ENCODE results near the gene COPG1. TPM values are rescaled to one million over a fixed set of nuclear protein-coding genes. Genes with fewer than 3 reads are reported as not detected.
A peak's percentile ranks its signal among the peaks of the same experiment; 100 is the strongest.

COPG1 gene
- total RNA-seq, 1 experiment from 2014 or later, result 132 TPM

DNA sequence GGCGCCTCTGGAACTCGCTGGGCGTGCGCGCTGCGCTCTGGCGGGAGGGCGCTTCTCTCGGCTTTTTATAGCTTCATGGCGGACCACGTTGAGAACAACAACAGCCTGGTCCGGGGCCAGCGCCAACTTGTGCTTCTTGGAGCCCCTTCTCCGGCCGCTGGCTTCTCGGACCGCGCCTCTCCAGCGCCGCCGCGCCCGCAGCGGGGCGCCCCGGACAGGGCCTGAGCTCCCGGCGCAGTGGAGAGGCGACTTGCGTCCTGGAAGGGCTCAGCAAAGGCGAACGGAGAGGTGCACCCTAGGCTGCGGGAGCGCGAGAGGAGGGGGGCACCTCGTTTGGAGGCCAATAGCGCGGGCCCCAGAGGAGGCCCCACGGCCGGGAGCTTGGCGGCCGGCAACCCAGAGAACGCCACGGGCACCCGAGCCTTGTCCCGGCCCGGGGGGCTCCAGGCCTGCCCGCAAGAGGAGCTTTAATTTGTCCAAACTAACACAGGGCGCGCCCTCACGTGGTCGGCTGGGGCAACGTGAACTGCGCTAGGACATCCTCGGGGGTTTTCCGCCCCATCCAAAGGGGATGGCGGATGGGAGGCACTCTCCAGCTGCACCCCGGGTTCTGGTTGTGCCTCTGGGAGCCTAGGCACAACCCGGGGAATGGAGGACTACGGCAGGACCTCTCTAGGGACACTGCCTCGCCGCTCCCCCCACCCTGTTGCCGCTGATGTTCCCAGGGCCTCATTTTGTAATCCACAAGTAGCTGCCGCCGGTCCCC lies 67.0 kb downstream of the COPG1 start (continued):
- TF ChIP-seq, protein P1, sequence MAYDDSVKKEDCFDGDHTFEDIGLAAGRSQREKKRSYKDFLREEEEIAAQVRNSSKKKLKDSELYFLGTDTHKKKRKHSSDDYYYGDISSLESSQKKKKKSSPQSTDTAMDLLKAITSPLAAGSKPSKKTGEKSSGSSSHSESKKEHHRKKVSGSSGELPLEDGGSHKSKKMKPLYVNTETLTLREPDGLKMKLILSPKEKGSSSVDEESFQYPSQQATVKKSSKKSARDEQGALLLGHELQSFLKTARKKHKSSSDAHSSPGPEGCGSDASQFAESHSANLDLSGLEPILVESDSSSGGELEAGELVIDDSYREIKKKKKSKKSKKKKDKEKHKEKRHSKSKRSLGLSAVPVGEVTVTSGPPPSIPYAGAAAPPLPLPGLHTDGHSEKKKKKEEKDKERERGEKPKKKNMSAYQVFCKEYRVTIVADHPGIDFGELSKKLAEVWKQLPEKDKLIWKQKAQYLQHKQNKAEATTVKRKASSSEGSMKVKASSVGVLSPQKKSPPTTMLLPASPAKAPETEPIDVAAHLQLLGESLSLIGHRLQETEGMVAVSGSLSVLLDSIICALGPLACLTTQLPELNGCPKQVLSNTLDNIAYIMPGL (CRISPR knock-in tag; IDR thresholded peaks at IDR 0.05), result peak; percentile 93; the same call in 1 of the 2 replicates
- TF ChIP-seq, protein P2, sequence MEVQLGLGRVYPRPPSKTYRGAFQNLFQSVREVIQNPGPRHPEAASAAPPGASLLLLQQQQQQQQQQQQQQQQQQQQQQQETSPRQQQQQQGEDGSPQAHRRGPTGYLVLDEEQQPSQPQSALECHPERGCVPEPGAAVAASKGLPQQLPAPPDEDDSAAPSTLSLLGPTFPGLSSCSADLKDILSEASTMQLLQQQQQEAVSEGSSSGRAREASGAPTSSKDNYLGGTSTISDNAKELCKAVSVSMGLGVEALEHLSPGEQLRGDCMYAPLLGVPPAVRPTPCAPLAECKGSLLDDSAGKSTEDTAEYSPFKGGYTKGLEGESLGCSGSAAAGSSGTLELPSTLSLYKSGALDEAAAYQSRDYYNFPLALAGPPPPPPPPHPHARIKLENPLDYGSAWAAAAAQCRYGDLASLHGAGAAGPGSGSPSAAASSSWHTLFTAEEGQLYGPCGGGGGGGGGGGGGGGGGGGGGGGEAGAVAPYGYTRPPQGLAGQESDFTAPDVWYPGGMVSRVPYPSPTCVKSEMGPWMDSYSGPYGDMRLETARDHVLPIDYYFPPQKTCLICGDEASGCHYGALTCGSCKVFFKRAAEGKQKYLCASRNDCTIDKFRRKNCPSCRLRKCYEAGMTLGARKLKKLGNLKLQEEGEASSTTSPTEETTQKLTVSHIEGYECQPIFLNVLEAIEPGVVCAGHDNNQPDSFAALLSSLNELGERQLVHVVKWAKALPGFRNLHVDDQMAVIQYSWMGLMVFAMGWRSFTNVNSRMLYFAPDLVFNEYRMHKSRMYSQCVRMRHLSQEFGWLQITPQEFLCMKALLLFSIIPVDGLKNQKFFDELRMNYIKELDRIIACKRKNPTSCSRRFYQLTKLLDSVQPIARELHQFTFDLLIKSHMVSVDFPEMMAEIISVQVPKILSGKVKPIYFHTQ (CRISPR knock-in tag; IDR thresholded peaks at IDR 0.05), result peak; percentile 55; the same call in 1 of the 2 replicates
- TF ChIP-seq, protein P3, sequence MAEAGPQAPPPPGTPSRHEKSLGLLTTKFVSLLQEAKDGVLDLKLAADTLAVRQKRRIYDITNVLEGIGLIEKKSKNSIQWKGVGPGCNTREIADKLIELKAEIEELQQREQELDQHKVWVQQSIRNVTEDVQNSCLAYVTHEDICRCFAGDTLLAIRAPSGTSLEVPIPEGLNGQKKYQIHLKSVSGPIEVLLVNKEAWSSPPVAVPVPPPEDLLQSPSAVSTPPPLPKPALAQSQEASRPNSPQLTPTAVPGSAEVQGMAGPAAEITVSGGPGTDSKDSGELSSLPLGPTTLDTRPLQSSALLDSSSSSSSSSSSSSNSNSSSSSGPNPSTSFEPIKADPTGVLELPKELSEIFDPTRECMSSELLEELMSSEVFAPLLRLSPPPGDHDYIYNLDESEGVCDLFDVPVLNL (CRISPR knock-in tag; IDR thresholded peaks at IDR 0.05; ENCODE audit: borderline replicate concordance, low read depth), result peak; percentile 54; the same call in 1 of the 2 replicates
- no peak for TF ChIP-seq ZNF423 (CRISPR knock-in tag; IDR thresholded peaks at IDR 0.05)
- peak; percentile 47; the same call in 1 of the 2 replicates for TF ChIP-seq RELA (CRISPR knock-in tag; IDR thresholded peaks at IDR 0.05; ENCODE audit: borderline replicate concordance)
- TF ChIP-seq, protein P4, sequence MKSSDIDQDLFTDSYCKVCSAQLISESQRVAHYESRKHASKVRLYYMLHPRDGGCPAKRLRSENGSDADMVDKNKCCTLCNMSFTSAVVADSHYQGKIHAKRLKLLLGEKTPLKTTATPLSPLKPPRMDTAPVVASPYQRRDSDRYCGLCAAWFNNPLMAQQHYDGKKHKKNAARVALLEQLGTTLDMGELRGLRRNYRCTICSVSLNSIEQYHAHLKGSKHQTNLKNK (CRISPR knock-in tag; IDR thresholded peaks at IDR 0.05), result 0 out of 2 replicates have a peak, but pooled peaks have one; percentile 39
- no peak for TF ChIP-seq MXD4 (CRISPR knock-in tag; IDR thresholded peaks at IDR 0.05; ENCODE audit: borderline replicate concordance)
- TF ChIP-seq EMX1 (CRISPR knock-in tag; IDR thresholded peaks at IDR 0.05), result no peak
- no peak for TF ChIP-seq FOXJ3 (CRISPR knock-in tag; IDR thresholded peaks at IDR 0.05; ENCODE audit: borderline replicate concordance)
- TF ChIP-seq SMAD4 (CRISPR knock-in tag; IDR thresholded peaks at IDR 0.05), result no peak
- TF ChIP-seq NFYB (CRISPR knock-in tag; conservative IDR thresholded peaks at IDR 0.05; ENCODE audit: low read depth), result no peak
- TF ChIP-seq, protein P5, sequence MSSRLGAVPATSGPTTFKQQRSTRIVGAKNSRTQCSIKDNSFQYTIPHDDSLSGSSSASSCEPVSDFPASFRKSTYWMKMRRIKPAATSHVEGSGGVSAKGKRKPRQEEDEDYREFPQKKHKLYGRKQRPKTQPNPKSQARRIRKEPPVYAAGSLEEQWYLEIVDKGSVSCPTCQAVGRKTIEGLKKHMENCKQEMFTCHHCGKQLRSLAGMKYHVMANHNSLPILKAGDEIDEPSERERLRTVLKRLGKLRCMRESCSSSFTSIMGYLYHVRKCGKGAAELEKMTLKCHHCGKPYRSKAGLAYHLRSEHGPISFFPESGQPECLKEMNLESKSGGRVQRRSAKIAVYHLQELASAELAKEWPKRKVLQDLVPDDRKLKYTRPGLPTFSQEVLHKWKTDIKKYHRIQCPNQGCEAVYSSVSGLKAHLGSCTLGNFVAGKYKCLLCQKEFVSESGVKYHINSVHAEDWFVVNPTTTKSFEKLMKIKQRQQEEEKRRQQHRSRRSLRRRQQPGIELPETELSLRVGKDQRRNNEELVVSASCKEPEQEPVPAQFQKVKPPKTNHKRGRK (CRISPR knock-in tag; IDR thresholded peaks at IDR 0.05; ENCODE audit: borderline replicate concordance), result no peak
- no peak for TF ChIP-seq PRRX2 (CRISPR knock-in tag; IDR thresholded peaks at IDR 0.05)
- TF ChIP-seq, protein P6, sequence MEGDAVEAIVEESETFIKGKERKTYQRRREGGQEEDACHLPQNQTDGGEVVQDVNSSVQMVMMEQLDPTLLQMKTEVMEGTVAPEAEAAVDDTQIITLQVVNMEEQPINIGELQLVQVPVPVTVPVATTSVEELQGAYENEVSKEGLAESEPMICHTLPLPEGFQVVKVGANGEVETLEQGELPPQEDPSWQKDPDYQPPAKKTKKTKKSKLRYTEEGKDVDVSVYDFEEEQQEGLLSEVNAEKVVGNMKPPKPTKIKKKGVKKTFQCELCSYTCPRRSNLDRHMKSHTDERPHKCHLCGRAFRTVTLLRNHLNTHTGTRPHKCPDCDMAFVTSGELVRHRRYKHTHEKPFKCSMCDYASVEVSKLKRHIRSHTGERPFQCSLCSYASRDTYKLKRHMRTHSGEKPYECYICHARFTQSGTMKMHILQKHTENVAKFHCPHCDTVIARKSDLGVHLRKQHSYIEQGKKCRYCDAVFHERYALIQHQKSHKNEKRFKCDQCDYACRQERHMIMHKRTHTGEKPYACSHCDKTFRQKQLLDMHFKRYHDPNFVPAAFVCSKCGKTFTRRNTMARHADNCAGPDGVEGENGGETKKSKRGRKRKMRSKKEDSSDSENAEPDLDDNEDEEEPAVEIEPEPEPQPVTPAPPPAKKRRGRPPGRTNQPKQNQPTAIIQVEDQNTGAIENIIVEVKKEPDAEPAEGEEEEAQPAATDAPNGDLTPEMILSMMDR (IDR thresholded peaks at IDR 0.05), result peak; percentile 13; the same call in 1 of the 2 replicates
- no peak for TF ChIP-seq GTF2I (CRISPR knock-in tag; conservative IDR thresholded peaks at IDR 0.05)
- 0 out of 2 replicates have a peak, but pooled peaks have one; percentile 5 for TF ChIP-seq ZNF317 (CRISPR knock-in tag; IDR thresholded peaks at IDR 0.05; ENCODE audit: borderline replicate concordance, low read depth)
- peak; percentile 54; the same call in 1 of the 2 replicates for TF ChIP-seq SOX15 (CRISPR knock-in tag; IDR thresholded peaks at IDR 0.05)
- TF ChIP-seq NFE2L1 (CRISPR knock-in tag; IDR thresholded peaks at IDR 0.05), result 0 out of 2 replicates have a peak, but pooled peaks have one; percentile 32
- TF ChIP-seq, protein P7, sequence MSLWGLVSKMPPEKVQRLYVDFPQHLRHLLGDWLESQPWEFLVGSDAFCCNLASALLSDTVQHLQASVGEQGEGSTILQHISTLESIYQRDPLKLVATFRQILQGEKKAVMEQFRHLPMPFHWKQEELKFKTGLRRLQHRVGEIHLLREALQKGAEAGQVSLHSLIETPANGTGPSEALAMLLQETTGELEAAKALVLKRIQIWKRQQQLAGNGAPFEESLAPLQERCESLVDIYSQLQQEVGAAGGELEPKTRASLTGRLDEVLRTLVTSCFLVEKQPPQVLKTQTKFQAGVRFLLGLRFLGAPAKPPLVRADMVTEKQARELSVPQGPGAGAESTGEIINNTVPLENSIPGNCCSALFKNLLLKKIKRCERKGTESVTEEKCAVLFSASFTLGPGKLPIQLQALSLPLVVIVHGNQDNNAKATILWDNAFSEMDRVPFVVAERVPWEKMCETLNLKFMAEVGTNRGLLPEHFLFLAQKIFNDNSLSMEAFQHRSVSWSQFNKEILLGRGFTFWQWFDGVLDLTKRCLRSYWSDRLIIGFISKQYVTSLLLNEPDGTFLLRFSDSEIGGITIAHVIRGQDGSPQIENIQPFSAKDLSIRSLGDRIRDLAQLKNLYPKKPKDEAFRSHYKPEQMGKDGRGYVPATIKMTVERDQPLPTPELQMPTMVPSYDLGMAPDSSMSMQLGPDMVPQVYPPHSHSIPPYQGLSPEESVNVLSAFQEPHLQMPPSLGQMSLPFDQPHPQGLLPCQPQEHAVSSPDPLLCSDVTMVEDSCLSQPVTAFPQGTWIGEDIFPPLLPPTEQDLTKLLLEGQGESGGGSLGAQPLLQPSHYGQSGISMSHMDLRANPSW (CRISPR knock-in tag; conservative IDR thresholded peaks at IDR 0.05; ENCODE audit: low read depth), result no peak
- TF ChIP-seq TCF7 (CRISPR knock-in tag; IDR thresholded peaks at IDR 0.05; ENCODE audit: low read depth), result no peak
- TF ChIP-seq, protein P8, sequence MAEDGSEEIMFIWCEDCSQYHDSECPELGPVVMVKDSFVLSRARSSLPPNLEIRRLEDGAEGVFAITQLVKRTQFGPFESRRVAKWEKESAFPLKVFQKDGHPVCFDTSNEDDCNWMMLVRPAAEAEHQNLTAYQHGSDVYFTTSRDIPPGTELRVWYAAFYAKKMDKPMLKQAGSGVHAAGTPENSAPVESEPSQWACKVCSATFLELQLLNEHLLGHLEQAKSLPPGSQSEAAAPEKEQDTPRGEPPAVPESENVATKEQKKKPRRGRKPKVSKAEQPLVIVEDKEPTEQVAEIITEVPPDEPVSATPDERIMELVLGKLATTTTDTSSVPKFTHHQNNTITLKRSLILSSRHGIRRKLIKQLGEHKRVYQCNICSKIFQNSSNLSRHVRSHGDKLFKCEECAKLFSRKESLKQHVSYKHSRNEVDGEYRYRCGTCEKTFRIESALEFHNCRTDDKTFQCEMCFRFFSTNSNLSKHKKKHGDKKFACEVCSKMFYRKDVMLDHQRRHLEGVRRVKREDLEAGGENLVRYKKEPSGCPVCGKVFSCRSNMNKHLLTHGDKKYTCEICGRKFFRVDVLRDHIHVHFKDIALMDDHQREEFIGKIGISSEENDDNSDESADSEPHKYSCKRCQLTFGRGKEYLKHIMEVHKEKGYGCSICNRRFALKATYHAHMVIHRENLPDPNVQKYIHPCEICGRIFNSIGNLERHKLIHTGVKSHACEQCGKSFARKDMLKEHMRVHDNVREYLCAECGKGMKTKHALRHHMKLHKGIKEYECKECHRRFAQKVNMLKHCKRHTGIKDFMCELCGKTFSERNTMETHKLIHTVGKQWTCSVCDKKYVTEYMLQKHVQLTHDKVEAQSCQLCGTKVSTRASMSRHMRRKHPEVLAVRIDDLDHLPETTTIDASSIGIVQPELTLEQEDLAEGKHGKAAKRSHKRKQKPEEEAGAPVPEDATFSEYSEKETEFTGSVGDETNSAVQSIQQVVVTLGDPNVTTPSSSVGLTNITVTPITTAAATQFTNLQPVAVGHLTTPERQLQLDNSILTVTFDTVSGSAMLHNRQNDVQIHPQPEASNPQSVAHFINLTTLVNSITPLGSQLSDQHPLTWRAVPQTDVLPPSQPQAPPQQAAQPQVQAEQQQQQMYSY (CRISPR knock-in tag; IDR thresholded peaks at IDR 0.05), result no peak
- no peak for TF ChIP-seq SP1 (CRISPR knock-in tag; conservative IDR thresholded peaks at IDR 0.05)
